ENCODE results near the gene SCCPDH. TPM values are rescaled to one million over a fixed set of nuclear protein-coding genes. Genes with fewer than 3 reads are reported as not detected.

The SCCPDH gene
- total and polyA plus RNA-seq, 4 donors = 52.1 to 84.3 (median 78.5) TPM

GRCh38 chr1:246722720-246723119 is 1.5 kb upstream of the SCCPDH start (continued):
- TF ChIP-seq REST (IDR thresholded peaks at IDR 0.05) = no peak
- no peak for TF ChIP-seq RAD21 (IDR thresholded peaks at IDR 0.05)

- TF ChIP-seq TAF1 (conservative IDR thresholded peaks at IDR 0.05) (no peak), RAD21 (IDR thresholded peaks at IDR 0.05) (no peak), ATF3 (IDR thresholded peaks at IDR 0.05) (no peak), SP1 (IDR thresholded peaks at IDR 0.05) (no peak), NR2F2 (IDR thresholded peaks at IDR 0.05) (no peak), MAX (IDR thresholded peaks at IDR 0.05) (no peak), FOXA1 (IDR thresholded peaks at IDR 0.05) (no peak), EGR1 (IDR thresholded peaks at IDR 0.05; ENCODE audit: low read depth in 2 of 2) (no peak), HNF4G (IDR thresholded peaks at IDR 0.05) (no peak), RXRA (IDR thresholded peaks at IDR 0.05) (no peak), FOXA2 (IDR thresholded peaks at IDR 0.05) (no peak), YY1 (IDR thresholded peaks at IDR 0.05) (no peak), JUND (IDR thresholded peaks at IDR 0.05) (no peak), REST (IDR thresholded peaks at IDR 0.05) (no peak), GABPA (IDR thresholded peaks at IDR 0.05 in 1 of 2, conservative IDR thresholded peaks at IDR 0.05 in 1 of 2) (no peak), CTCF (IDR thresholded peaks at IDR 0.05; ENCODE audit: low read depth, low read length, missing input control) (no peak), ZBTB33 (IDR thresholded peaks at IDR 0.05) (no peak), HNF4A (conservative IDR thresholded peaks at IDR 0.05) (no peak)
- DNase-seq (ENCODE audit: low spot score) = peak; percentile 39
- Histone ChIP-seq H3K4me3 (ENCODE audit: low read depth in 1 of 3, low read length in 3 of 3) (peak overlapping the region; percentile 62 to 99 (median 88)), H3K4me1 (ENCODE audit: control insufficient read depth in 4 of 4, insufficient read depth in 4 of 4, low read length in 3 of 4) (peaks cover 2 to 30% (median 27%) of the 10 kb centered on the region in 4 donors), H3K9me3 (ENCODE audit: control insufficient read depth in 4 of 4, low read length in 3 of 4) (no peaks in the 10 kb centered on the region), H3K27ac (ENCODE audit: low read depth in 1 of 2, low read length in 2 of 2) (peak overlapping the region; percentile 89 to 98), H3K36me3 (ENCODE audit: control insufficient read depth in 4 of 4, insufficient read depth in 3 of 4, low read depth in 1 of 4, low read length in 3 of 4) (peaks cover 0 to 9% (median 2%) of the 10 kb centered on the region in 4 donors), H3K9ac (ENCODE audit: low read depth in 1 of 2, low read length in 2 of 2) (peak overlapping the region; percentile 82 to 94), H3K27me3 (ENCODE audit: control insufficient read depth in 4 of 4, insufficient read depth in 4 of 4, low read length in 3 of 4) (no peaks in the 10 kb centered on the region)
- 1% methylated on average over 13 of the region's 13 CpGs for WGBS
Observed at GRCh38 chr1:246724731-246725095, 504 bp downstream of the SCCPDH start.

All from liver (tissue), 9 donors.